ENCODE measurements around the gene GOLGA3. TPM values are rescaled to one million over a fixed set of nuclear protein-coding genes. Genes with fewer than 3 reads are reported as not detected.
"Not testable (repeated sequence)": the region's sequence is repeated elsewhere in the genome, so short reads cannot be mapped to it uniquely, and the experiment has no call there.

Gene GOLGA3
- total RNA-seq, 1 experiment from 2014 or later = 94.9 TPM

- BruUV-seq (replicated peaks) = no TSS peak
- Mint-ChIP-seq H3K4me3 (ENCODE audit: unreplicated experiment) (no peak overlapping the region), H3K27ac (ENCODE audit: low read depth, unreplicated experiment) (no peak overlapping the region), H3K4me1 (ENCODE audit: insufficient read depth, unreplicated experiment) (no peaks in the 10 kb centered on the region), H3K9me3 (ENCODE audit: unreplicated experiment) (no peaks in the 10 kb centered on the region), H3K36me3 (ENCODE audit: insufficient read depth, unreplicated experiment) (peaks cover 91% of the 10 kb centered on the region), H3K27me3 (ENCODE audit: insufficient read depth, unreplicated experiment) (no peaks in the 10 kb centered on the region)
- POLR2A ChIA-PET = no interaction called here
- no peak for TF ChIP-seq CTCF (IDR thresholded peaks at IDR 0.05; ENCODE audit: unreplicated experiment)
- no peak for DNase-seq (ENCODE audit: unreplicated experiment)
- intact Hi-C loops (cut with micrococcal nuclease) = no loop called here
- CTCF ChIA-PET = no interaction called here
Observed at GRCh38 chr12:132814232-132814631, 14.4 kb downstream of the GOLGA3 start.

GRCh38 chr12:132813443-132813842 lies 15.2 kb downstream of the GOLGA3 start:
- Mint-ChIP-seq H3K27me3 (ENCODE audit: insufficient read depth, unreplicated experiment) (no peaks in the 10 kb centered on the region), H3K9me3 (ENCODE audit: unreplicated experiment) (no peaks in the 10 kb centered on the region), H3K4me3 (ENCODE audit: unreplicated experiment) (no peak overlapping the region), H3K4me1 (ENCODE audit: insufficient read depth, unreplicated experiment) (no peaks in the 10 kb centered on the region), H3K36me3 (ENCODE audit: insufficient read depth, unreplicated experiment) (peaks cover 91% of the 10 kb centered on the region), H3K27ac (ENCODE audit: low read depth, unreplicated experiment) (no peak overlapping the region)
- CTCF ChIA-PET = no interaction called here
- no peak for TF ChIP-seq CTCF (IDR thresholded peaks at IDR 0.05; ENCODE audit: unreplicated experiment)
- no TSS peak for BruUV-seq (replicated peaks)
- no peak for DNase-seq (ENCODE audit: unreplicated experiment)
- intact Hi-C loops (cut with micrococcal nuclease) = no loop called here
- POLR2A ChIA-PET = no interaction called here

- ChIA-PET POLR2A (interaction anchor here (1.3 kb wide), 1 partner anchor 16 kb away, joined by 6 read pairs; the partner anchor contains the start of gene GOLGA3), CTCF (no interaction called here)
- no peak overlapping the region for H3K4me3 Mint-ChIP-seq (ENCODE audit: unreplicated experiment)
- H3K27me3 Mint-ChIP-seq (ENCODE audit: insufficient read depth, unreplicated experiment) = no peaks in the 10 kb centered on the region
- H3K9me3 Mint-ChIP-seq (ENCODE audit: unreplicated experiment) = no peaks in the 10 kb centered on the region
- no peak for DNase-seq (ENCODE audit: unreplicated experiment)
- H3K36me3 Mint-ChIP-seq (ENCODE audit: insufficient read depth, unreplicated experiment) = peaks cover 90% of the 10 kb centered on the region
- no peak overlapping the region for H3K27ac Mint-ChIP-seq (ENCODE audit: low read depth, unreplicated experiment)
- no peak for TF ChIP-seq CTCF (IDR thresholded peaks at IDR 0.05; ENCODE audit: unreplicated experiment)
- intact Hi-C loops (cut with micrococcal nuclease) = no loop called here
- no peaks in the 10 kb centered on the region for H3K4me1 Mint-ChIP-seq (ENCODE audit: insufficient read depth, unreplicated experiment)
- BruUV-seq (replicated peaks) = no TSS peak
Observed at GRCh38 chr12:132812631-132813305, 15.9 kb downstream of the GOLGA3 start.

- TF ChIP-seq CTCF (IDR thresholded peaks at IDR 0.05; ENCODE audit: unreplicated experiment) = peak; percentile 27
- H3K9me3 Mint-ChIP-seq (ENCODE audit: unreplicated experiment); H3K27ac Mint-ChIP-seq (ENCODE audit: low read depth, unreplicated experiment); H3K27me3 Mint-ChIP-seq (ENCODE audit: insufficient read depth, unreplicated experiment); BruUV-seq (replicated peaks); POLR2A ChIA-PET; intact Hi-C loops (cut with micrococcal nuclease); H3K4me1 Mint-ChIP-seq (ENCODE audit: insufficient read depth, unreplicated experiment); CTCF ChIA-PET; H3K4me3 Mint-ChIP-seq (ENCODE audit: unreplicated experiment): not testable (repeated sequence)
- peaks cover 93% of the 10 kb centered on the region for H3K36me3 Mint-ChIP-seq (ENCODE audit: insufficient read depth, unreplicated experiment)
- DNase-seq (ENCODE audit: unreplicated experiment) = peak; percentile 16
Observed at GRCh38 chr12:132809391-132809790, 19.3 kb downstream of the GOLGA3 start.

Measured in MCF 10A (cell line).